ENCODE data around the gene TMED7. TPM values are rescaled to one million over a fixed set of nuclear protein-coding genes. Genes with fewer than 3 reads are reported as not detected.

Gene TMED7
- total and polyA plus RNA-seq, 2 of the 13 experiments (the other 11 are each of a cell fraction or from before 2014, with no cell fraction given) = 58.0 to 113 TPM

DNA sequence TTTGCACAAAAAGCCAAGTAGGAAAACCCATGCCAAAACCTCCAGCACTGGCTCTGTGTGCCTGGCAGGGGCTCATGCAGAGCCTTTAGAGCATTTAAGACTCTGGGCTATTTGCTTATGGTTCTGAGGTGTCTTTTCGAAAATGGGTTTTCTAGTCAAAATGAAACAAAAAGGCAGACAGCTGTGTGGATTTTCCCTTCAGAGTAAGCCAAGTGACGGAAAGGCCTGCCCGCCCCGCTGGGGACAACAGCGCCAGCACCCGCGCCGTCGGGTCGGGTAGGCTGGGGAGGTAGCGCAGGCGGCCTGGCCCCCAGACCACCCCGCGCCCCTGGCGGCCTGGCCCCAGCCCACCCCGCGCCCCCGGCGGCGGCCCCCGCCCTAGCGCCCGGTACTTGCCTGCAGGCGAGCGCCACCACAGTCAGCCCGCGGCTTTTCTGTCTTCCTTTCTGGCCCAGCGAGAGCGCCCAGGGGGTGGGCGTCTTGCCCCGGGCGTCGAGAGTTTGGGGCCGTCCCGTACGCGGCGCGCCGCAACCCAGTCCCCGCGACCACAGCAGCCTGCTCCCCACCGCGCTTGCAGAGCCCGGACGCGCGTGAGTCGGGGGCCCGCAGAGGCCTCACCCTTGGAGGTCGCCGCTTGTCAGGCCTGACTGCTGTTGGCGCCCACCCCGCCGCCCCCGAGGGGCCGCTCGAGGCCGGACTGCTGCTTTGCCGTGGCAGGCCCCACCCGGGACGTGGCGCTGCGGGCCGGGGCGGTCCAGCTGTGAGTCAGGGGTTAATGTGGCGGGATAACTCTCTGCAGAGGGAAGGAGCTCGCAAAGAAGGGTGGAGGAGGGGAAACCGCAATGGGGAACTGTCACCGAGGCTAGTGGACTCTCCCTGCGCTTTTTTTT lies 23.9 kb downstream of the TMED7 start, which contains the start of gene TICAM2 (continued):
- TF ChIP-seq, protein P1, sequence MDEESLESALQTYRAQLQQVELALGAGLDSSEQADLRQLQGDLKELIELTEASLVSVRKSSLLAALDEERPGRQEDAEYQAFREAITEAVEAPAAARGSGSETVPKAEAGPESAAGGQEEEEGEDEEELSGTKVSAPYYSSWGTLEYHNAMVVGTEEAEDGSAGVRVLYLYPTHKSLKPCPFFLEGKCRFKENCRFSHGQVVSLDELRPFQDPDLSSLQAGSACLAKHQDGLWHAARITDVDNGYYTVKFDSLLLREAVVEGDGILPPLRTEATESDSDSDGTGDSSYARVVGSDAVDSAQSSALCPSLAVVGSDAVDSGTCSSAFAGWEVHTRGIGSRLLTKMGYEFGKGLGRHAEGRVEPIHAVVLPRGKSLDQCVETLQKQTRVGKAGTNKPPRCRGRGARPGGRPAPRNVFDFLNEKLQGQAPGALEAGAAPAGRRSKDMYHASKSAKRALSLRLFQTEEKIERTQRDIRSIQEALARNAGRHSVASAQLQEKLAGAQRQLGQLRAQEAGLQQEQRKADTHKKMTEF (CRISPR knock-in tag; IDR thresholded peaks at IDR 0.05) = peak; percentile 40; the same call in 1 of the 2 replicates
- peak; percentile 89 for TF ChIP-seq AGO2 (optimal IDR thresholded peaks at IDR 0.05; ENCODE audit: low read depth, low read length)
- peak; percentile 32; the same call in 1 of the 2 replicates for TF ChIP-seq UBTF (CRISPR knock-in tag; IDR thresholded peaks at IDR 0.05)
- peak; percentile 42; the same call in 1 of the 2 replicates for TF ChIP-seq ATF7-NPFF (CRISPR knock-in tag; IDR thresholded peaks at IDR 0.05; ENCODE audit: low read depth)
- TF ChIP-seq ZMAT5 (CRISPR knock-in tag; IDR thresholded peaks at IDR 0.05; ENCODE audit: borderline replicate concordance, low read depth) = no peak
- TF ChIP-seq ARID2 (CRISPR knock-in tag; IDR thresholded peaks at IDR 0.05; ENCODE audit: borderline replicate concordance) = no peak
- TF ChIP-seq SALL2 (CRISPR knock-in tag; IDR thresholded peaks at IDR 0.05) = 0 out of 2 replicates have a peak, but pooled peaks have one; percentile 34
- no peak for TF ChIP-seq E2F2 (CRISPR knock-in tag; IDR thresholded peaks at IDR 0.05; ENCODE audit: borderline replicate concordance)
- peak; percentile 68 for TF ChIP-seq ZNF687 (CRISPR knock-in tag; IDR thresholded peaks at IDR 0.05)
- peak; percentile 85 for TF ChIP-seq ZBTB33 (CRISPR knock-in tag; IDR thresholded peaks at IDR 0.05)
- peak; percentile 38 for TF ChIP-seq ZNF883 (CRISPR knock-in tag; IDR thresholded peaks at IDR 0.05; ENCODE audit: not compliant biosample characterization)

Data from HepG2 (cell line).